CD14-positive monocyte (primary cell): ENCODE results near the gene PAEP. TPM values are rescaled to one million over a fixed set of nuclear protein-coding genes. Genes with fewer than 3 reads are reported as not detected.

Experiments
- DNase-seq, 3 donors: peaks; one replicate each; pipeline ENCODE4 v3.0.0-alpha.2; 2011 to 2022
- H2AFZ ChIP-seq: 2 replicates; pipeline ENCODE4 v1.6.0; 2012; ENCODE audit warnings: mild to moderate bottlenecking, low read depth, low read length, inconsistent platforms; ENCODE audit not compliant: insufficient read depth, poor library complexity, severe bottlenecking
- H3K27ac ChIP-seq, 2 donors: 1 replicate in 1 of 2; 2 replicates in 1 of 2; pipeline ENCODE4 v1.5.1; 2012 to 2013; ENCODE audit warnings: low read length in 2 of 2, control low read depth in 1 of 2, inconsistent platforms in 1 of 2, low read depth in 1 of 2, mild to moderate bottlenecking in 1 of 2
- H3K27me3 ChIP-seq, 2 donors: one replicate each; pipeline versions ENCODE4 v1.6.0 to v1.6.1; 2011 to 2013; ENCODE audit warnings: low read length in 2 of 2; ENCODE audit not compliant: control insufficient read depth in 2 of 2, insufficient read depth in 2 of 2
- H3K36me3 ChIP-seq, 2 donors: replicated peaks in 1 of 2; 1 replicate in 1 of 2; 2 replicates in 1 of 2; pipeline versions ENCODE4 v1.5.1 to v1.6.1; 2012 to 2013; ENCODE audit warnings: low read length in 2 of 2, control low read depth in 1 of 2, inconsistent platforms in 1 of 2, mild to moderate bottlenecking in 1 of 2; ENCODE audit not compliant: insufficient read depth in 2 of 2, control insufficient read depth in 1 of 2
- H3K4me1 ChIP-seq, 2 donors: 1 replicate in 1 of 2; 2 replicates in 1 of 2; pipeline versions ENCODE4 v1.5.1 to v1.6.1; 2012 to 2013; ENCODE audit warnings: low read length in 2 of 2, control low read depth in 1 of 2, inconsistent platforms in 1 of 2, mild to moderate bottlenecking in 1 of 2, moderate library complexity in 1 of 2; ENCODE audit not compliant: insufficient read depth in 2 of 2, control insufficient read depth in 1 of 2
- H3K4me2 ChIP-seq: replicated peaks from 2 replicates; pipeline ENCODE3; 2012; ENCODE audit warnings: low read length, moderate library complexity, mild to moderate bottlenecking; ENCODE audit not compliant: poor library complexity, severe bottlenecking; ENCODE audit errors: extremely low read depth
- H3K4me3 ChIP-seq, 3 experiments: fragments of 200-600 bp in 1 of 3; sonication (generic) in 1 of 3; replicated peaks in 1 of 3; 1 replicate in 2 of 3; 2 replicates in 1 of 3; pipeline ENCODE4 v1.5.1; 2011 to 2013; ENCODE audit warnings: low read length in 3 of 3, mild to moderate bottlenecking in 3 of 3, control low read depth in 2 of 3, low read depth in 2 of 3, inconsistent platforms in 1 of 3, moderate library complexity in 1 of 3
- H3K79me2 ChIP-seq: 2 replicates; pipeline ENCODE4 v1.6.0; 2012; ENCODE audit warnings: mild to moderate bottlenecking, control low read depth, inconsistent platforms, low read length, moderate library complexity; ENCODE audit not compliant: insufficient read depth
- H3K9ac ChIP-seq: 2 replicates; pipeline ENCODE4 v1.6.0; 2017; ENCODE audit warnings: low read length, mild to moderate bottlenecking; ENCODE audit not compliant: insufficient read depth, poor library complexity, severe bottlenecking
- H3K9me3 ChIP-seq, 2 donors: replicated peaks in 1 of 2; 1 replicate in 1 of 2; 2 replicates in 1 of 2; pipeline versions ENCODE4 v1.5.1 to v1.6.1; 2012 to 2013; ENCODE audit warnings: low read length in 2 of 2, control low read depth in 1 of 2; ENCODE audit not compliant: control insufficient read depth in 1 of 2, insufficient read depth in 1 of 2
- H4K20me1 ChIP-seq: 2 replicates; pipeline ENCODE4 v1.6.0; 2012; ENCODE audit warnings: mild to moderate bottlenecking, low read length, control low read depth, moderate library complexity; ENCODE audit not compliant: insufficient read depth
- H3K27ac Mint-ChIP-seq, 7 donors: one replicate each; pipeline ENCODE4 v1.8.0; 2020; ENCODE audit warnings: mild to moderate bottlenecking in 7 of 7, mixed read lengths in 7 of 7, moderate library complexity in 6 of 7, inconsistent platforms in 2 of 7
- H3K27me3 Mint-ChIP-seq, 3 donors: one replicate each; pipeline ENCODE4 v1.8.0; 2021 to 2022; ENCODE audit warnings: low read depth in 3 of 3, mild to moderate bottlenecking in 3 of 3, mixed read lengths in 3 of 3, moderate library complexity in 3 of 3, inconsistent platforms in 1 of 3
- H3K36me3 Mint-ChIP-seq, 2 donors: one replicate each; pipeline ENCODE4 v1.8.0; 2020; ENCODE audit warnings: mixed read lengths in 2 of 2, inconsistent platforms in 1 of 2, mild to moderate bottlenecking in 1 of 2
- H3K4me1 Mint-ChIP-seq: one replicate; pipeline ENCODE4 v1.8.0; 2020; ENCODE audit warnings: mild to moderate bottlenecking, mixed read lengths
- H3K4me3 Mint-ChIP-seq, 2 donors: one replicate each; pipeline ENCODE4 v1.8.0; 2020; ENCODE audit warnings: mild to moderate bottlenecking in 2 of 2, mixed read lengths in 2 of 2, moderate library complexity in 1 of 2
- H3K9me3 Mint-ChIP-seq, 7 donors: one replicate each; pipeline ENCODE4 v1.8.0; 2020 to 2022; ENCODE audit warnings: mixed read lengths in 7 of 7, mild to moderate bottlenecking in 6 of 7, moderate library complexity in 6 of 7, inconsistent platforms in 2 of 7
- CTCF ChIP-seq: fragments of 200-600 bp; IDR thresholded peaks from one replicate; pipeline ENCODE4 v1.8.0; 2022; ENCODE audit warnings: antibody characterized with exemption, mild to moderate bottlenecking
- WGBS: methylation state at CpG from one replicate; pipeline ENCODE4 v1.1.5; 2013; ENCODE audit warnings: missing lambda C conversion rate; ENCODE audit not compliant: insufficient coverage; 5-methylcytosine and 5-hydroxymethylcytosine counted together
- intact Hi-C, 2 donors: fragments of 100-400 bp; cut with micrococcal nuclease; formaldehyde crosslinking; loops; one replicate each; pipeline versions ENCODE4 v1.15.0 to v1.15.1; 2023
- polyA plus RNA-seq, 3 donors: library from polyadenylated mRNA; depleted of rRNA in 1 of 3; unstranded in 2 of 3; stranded (reverse) in 1 of 3; fragments of 300-500 nt in 2 of 3; fragments of >200 nt in 1 of 3; fragmentation: Illumina TruSeq in 2 of 3; gene quantifications; 1 replicate in 2 of 3; 2 replicates in 1 of 3; pipeline ENCODE4 v1.2.3, GENCODE V29; 2012 to 2021

Gene PAEP
- polyA plus RNA-seq, 3 donors: not detected

- H3K27me3 Mint-ChIP-seq: peaks cover 5 to 6% (median 6%) of the 10 kb centered on the region in 3 donors
- H3K36me3 ChIP-seq: no peaks in the 10 kb centered on the region
- H3K27ac Mint-ChIP-seq: no peak overlapping the region
- H3K36me3 Mint-ChIP-seq: no peaks in the 10 kb centered on the region
- intact Hi-C loops: loop anchor here in 1 of 2 donors (10.0 kb wide), 1 partner anchor 678 kb away; no protein-coding TSS in a partner anchor
- H2AFZ ChIP-seq: no peak overlapping the region
- no peaks in the 10 kb centered on the region for H3K79me2 ChIP-seq
- WGBS: 91% methylated on average over 7 of the region's 11 CpGs
- no peak for DNase-seq
- no peak overlapping the region for H3K4me3 ChIP-seq
- H4K20me1 ChIP-seq: no peaks in the 10 kb centered on the region
- no peaks in the 10 kb centered on the region for H3K4me1 Mint-ChIP-seq
- TF ChIP-seq CTCF: no peak
- H3K27ac ChIP-seq: no peak overlapping the region
- no peaks in the 10 kb centered on the region for H3K4me1 ChIP-seq
- H3K9me3 Mint-ChIP-seq: peaks cover 0 to 4% (median 2%) of the 10 kb centered on the region in 7 donors
- no peak overlapping the region for H3K9ac ChIP-seq
- H3K9me3 ChIP-seq: no peaks in the 10 kb centered on the region
- H3K27me3 ChIP-seq: no peaks in the 10 kb centered on the region
- H3K4me2 ChIP-seq: no peak overlapping the region
- no peak overlapping the region for H3K4me3 Mint-ChIP-seq
Measured at GRCh38 chr9:135606885-135607259, 45.3 kb downstream of the PAEP start.

- Mint-ChIP-seq H3K27ac (no peak overlapping the region), H3K4me3 (no peak overlapping the region), H3K27me3 (peaks cover 5 to 6% (median 6%) of the 10 kb centered on the region in 3 donors), H3K36me3 (no peaks in the 10 kb centered on the region), H3K9me3 (peaks cover 0 to 4% (median 2%) of the 10 kb centered on the region in 7 donors), H3K4me1 (no peaks in the 10 kb centered on the region)
- H3K27me3 ChIP-seq: no peaks in the 10 kb centered on the region
- no peak for TF ChIP-seq CTCF
- no peak overlapping the region for H3K9ac ChIP-seq
- H4K20me1 ChIP-seq: no peaks in the 10 kb centered on the region
- intact Hi-C loops: loop anchor here in 1 of 2 donors (10.0 kb wide), 1 partner anchor 677 kb away; no protein-coding TSS in a partner anchor
- no peak overlapping the region for H3K4me2 ChIP-seq
- H3K79me2 ChIP-seq: no peaks in the 10 kb centered on the region
- no peak overlapping the region for H3K27ac ChIP-seq
- H3K4me1 ChIP-seq: no peaks in the 10 kb centered on the region
- DNase-seq: no peak
- H3K9me3 ChIP-seq: no peaks in the 10 kb centered on the region
- WGBS: 90% methylated on average over 23 of the region's 25 CpGs
- no peak overlapping the region for H3K4me3 ChIP-seq
- H2AFZ ChIP-seq: no peak overlapping the region
- no peaks in the 10 kb centered on the region for H3K36me3 ChIP-seq
Measured at GRCh38 chr9:135607401-135608293, 46.1 kb downstream of the PAEP start.
